AG09309 (cell line): ENCODE results near the gene CUL4B.
"Not testable (repeated sequence)": the region's sequence is repeated elsewhere in the genome, so short reads cannot be mapped to it uniquely, and the experiment has no call there.

Experiments used
- DNase-seq: peaks from one replicate; pipeline ENCODE4 v3.0.0-alpha.2; 2010; ENCODE audit warnings: low read depth
- H3K4me3 ChIP-seq: 2 replicates; pipeline ENCODE4 v1.5.1; 2011; ENCODE audit warnings: mild to moderate bottlenecking, low read depth, low read length, moderate library complexity; ENCODE audit not compliant: control insufficient read depth
- CTCF ChIP-seq: IDR thresholded peaks from 2 replicates; pipeline ENCODE4 v1.5.1; 2011; ENCODE audit warnings: mild to moderate bottlenecking, low read depth, low read length, inconsistent platforms; ENCODE audit not compliant: insufficient read depth, control insufficient read depth; ENCODE audit errors: missing control alignments

The CUL4B gene

DNA sequence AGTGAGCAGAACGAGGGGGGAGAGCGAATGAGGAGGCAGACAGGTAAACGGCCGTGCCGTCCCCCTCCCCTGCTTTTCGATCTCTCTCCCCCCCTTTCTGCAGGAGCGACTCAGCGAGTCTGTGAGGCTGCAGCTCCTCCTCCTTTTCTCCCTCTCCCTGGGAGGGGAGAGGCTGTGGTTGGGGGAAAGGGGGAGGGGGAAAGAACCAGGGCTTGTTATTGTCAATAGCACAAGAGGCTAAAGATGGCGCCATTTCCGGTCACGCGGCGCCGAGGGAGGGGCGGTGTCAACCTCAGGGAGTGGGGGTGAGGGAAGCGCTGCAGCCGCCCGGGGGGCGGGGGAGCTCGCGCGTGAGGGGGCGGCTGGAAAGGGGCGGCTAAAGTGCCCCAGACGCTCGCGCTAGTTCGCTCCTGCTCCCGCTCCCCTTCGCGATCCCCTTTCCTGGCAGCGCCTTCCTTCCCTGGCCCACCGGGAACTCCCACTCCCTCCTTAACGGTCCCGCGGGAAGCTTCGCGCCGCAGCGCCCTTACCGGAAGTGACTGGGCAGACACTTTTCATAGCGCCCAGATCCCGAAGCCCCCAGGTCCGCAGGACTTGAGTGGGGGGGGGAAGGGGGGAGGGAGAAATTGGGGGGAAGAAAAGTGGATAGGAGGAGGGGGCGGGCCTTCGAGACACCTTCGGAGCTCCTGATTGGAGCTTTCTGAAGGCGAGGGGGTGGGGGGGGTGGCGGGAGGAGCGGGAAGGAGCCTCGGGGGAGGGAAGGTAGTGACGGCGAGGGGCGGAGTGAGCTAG, at the start of gene CUL4B:
Gene CUL4B, minus strand, starts transcription at position 121 of the 792 bp plus-strand sequence. CDS start 324 bp downstream, outside the sequence.
- H3K4me3 ChIP-seq = peak within 1 kb of the TSS; percentile 59
- TF ChIP-seq CTCF = no peak
- DNase-seq = peak; percentile 82

- peak; percentile 17 for DNase-seq
- no peak for TF ChIP-seq CTCF
- H3K4me3 ChIP-seq = peak overlapping the region; percentile 74
Observed at GRCh38 chrX:120604361-120604782, 43.6 kb upstream of the CUL4B start.

GRCh38 chrX:120603707-120604360, 43.1 kb upstream of the CUL4B start, which contains the start of gene MCTS1:
Gene MCTS1 (plus strand): TSS chrX:120604101. CDS start chrX:120604237, 136 bp downstream.
- DNase-seq = peak; percentile 86
- H3K4me3 ChIP-seq = peak within 1 kb of the TSS; percentile 74
- no peak for TF ChIP-seq CTCF

DNA sequence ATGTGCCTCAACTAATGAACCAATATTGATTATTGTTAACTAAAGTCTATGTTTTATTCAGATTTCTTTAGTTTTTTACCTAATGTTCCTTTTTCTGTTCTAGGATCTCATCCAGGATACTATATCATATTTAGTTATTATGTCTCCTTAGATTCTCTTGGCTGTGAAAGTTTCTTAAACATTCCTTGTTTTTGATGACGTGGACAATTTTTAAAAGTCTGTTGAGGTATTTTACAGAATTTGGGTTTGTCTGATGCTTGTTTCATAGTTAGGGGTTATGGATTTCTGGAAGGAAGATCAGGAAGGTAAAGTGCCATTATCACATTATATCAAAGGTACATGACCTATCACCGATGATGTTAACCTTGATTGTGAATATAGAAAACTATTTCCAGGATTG, 24.9 kb upstream of the CUL4B start:
- no peak overlapping the region for H3K4me3 ChIP-seq
- no peak for TF ChIP-seq CTCF
- no peak for DNase-seq

DNA sequence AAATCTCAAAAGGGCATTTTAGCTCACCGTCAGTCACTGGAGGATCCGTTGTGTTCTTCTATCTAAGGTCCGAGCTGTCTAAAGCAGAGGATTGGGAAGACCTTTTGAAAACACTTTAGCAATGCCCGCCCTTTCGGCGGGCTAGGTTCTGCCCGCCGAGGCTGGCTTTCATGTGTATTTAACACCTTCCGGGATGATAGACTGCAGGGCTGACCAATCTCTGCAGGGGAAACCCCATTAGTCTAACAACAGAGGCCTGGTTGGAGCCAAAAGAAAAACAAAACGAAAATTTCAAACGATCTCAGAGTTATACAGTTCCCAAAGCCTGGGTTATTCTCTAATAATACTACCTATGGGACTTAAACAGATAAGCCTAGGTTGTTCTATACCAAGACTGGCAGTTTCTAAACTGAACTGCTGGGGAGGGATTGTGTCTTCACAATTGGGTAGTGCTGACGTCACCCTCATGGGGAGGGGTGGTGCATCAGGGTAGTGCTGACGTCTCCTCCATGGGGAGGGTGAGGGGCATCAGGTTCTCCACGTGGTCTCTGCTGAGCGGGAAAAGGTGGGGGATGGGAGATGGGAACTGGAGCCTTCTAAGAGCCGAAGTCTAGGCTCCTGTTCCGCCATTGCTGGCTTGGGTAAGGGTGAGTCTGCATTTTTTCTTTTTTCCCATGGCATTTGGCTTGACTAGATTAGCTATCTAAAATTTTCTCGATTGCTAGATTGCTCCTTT, 14.8 kb upstream of the CUL4B start:
- DNase-seq = no peak
- H3K4me3 ChIP-seq = no peak overlapping the region
- no peak for TF ChIP-seq CTCF

- DNase-seq, H3K4me3 ChIP-seq: not testable (repeated sequence)
Observed at GRCh38 chrX:120573806-120574205, 13.0 kb upstream of the CUL4B start.

- TF ChIP-seq CTCF = no peak
- DNase-seq = no peak
- no peak overlapping the region for H3K4me3 ChIP-seq
Observed at GRCh38 chrX:120570011-120570600, 9.3 kb upstream of the CUL4B start.
